GM19438 (cell line): ENCODE results near the gene OPCML.

Source experiments
- ATAC-seq: cut with Tn5 transposase; IDR thresholded peaks from one replicate; pipeline ENCODE4 v1.9.1; 2021; ENCODE audit warnings: low read depth; ENCODE audit not compliant: unreplicated experiment

The OPCML gene

GRCh38 chr11:132718711-132719671, 813.3 kb downstream of the OPCML start:
- no peak for ATAC-seq

GRCh38 chr11:132717824-132718223, 814.5 kb downstream of the OPCML start:
- no peak for ATAC-seq

GRCh38 chr11:132716037-132716436, 816.3 kb downstream of the OPCML start:
- no peak for ATAC-seq

- no peak for ATAC-seq
Measured at GRCh38 chr11:132714859-132715440, 817.4 kb downstream of the OPCML start.

GRCh38 chr11:132712466-132712865, 819.8 kb downstream of the OPCML start:
- ATAC-seq: no peak

GRCh38 chr11:132704781-132705375, 827.4 kb downstream of the OPCML start:
- no peak for ATAC-seq

- no peak for ATAC-seq
Measured at GRCh38 chr11:132692891-132693290, 839.4 kb downstream of the OPCML start.

- no peak for ATAC-seq
Measured at GRCh38 chr11:132691848-132692550, 840.3 kb downstream of the OPCML start.

- no peak for ATAC-seq
Measured at GRCh38 chr11:132686886-132687285, 845.4 kb downstream of the OPCML start.

- ATAC-seq: no peak
Measured at GRCh38 chr11:132685174-132685611, 847.1 kb downstream of the OPCML start.

- ATAC-seq: no peak
Measured at GRCh38 chr11:132683602-132684001, 848.7 kb downstream of the OPCML start.

GRCh38 chr11:132681971-132682370, 850.3 kb downstream of the OPCML start:
- ATAC-seq: no peak

GRCh38 chr11:132680584-132680983, 851.7 kb downstream of the OPCML start:
- ATAC-seq: no peak

- ATAC-seq: no peak
Measured at GRCh38 chr11:132674151-132674550, 858.1 kb downstream of the OPCML start.

- ATAC-seq: no peak
Measured at GRCh38 chr11:132671851-132672370, 860.4 kb downstream of the OPCML start.

GRCh38 chr11:132670921-132671675, 861.2 kb downstream of the OPCML start:
- no peak for ATAC-seq

GRCh38 chr11:132669949-132670348, 862.4 kb downstream of the OPCML start:
- no peak for ATAC-seq

GRCh38 chr11:132665205-132665604, 867.1 kb downstream of the OPCML start:
- ATAC-seq: no peak

- no peak for ATAC-seq
Measured at GRCh38 chr11:132658696-132659095, 873.6 kb downstream of the OPCML start.

GRCh38 chr11:132658004-132658403, 874.3 kb downstream of the OPCML start:
- no peak for ATAC-seq
